Adipocyte (in vitro differentiated cells): ENCODE data around the gene IL12RB2.

Experiments used
- DNase-seq: peaks from one replicate; pipeline ENCODE4 v3.0.0-alpha.2; 2015; ENCODE audit warnings: low read depth
- H3K27me3 ChIP-seq: replicated peaks from 2 replicates; pipeline ENCODE4 v1.7.0; 2013; ENCODE audit warnings: mild to moderate bottlenecking, low read length, moderate library complexity; ENCODE audit not compliant: control insufficient read depth, insufficient read depth
- H3K36me3 ChIP-seq: 2 replicates; pipeline ENCODE4 v1.7.0; 2013; ENCODE audit warnings: low read length, mild to moderate bottlenecking, moderate library complexity; ENCODE audit not compliant: control insufficient read depth, insufficient read depth, severe bottlenecking
- H3K4me1 ChIP-seq: 2 replicates; pipeline ENCODE4 v1.7.0; 2013; ENCODE audit warnings: mild to moderate bottlenecking, low read length, moderate library complexity; ENCODE audit not compliant: control insufficient read depth, insufficient read depth
- H3K4me3 ChIP-seq: 2 replicates; pipeline ENCODE4 v1.7.0; 2013; ENCODE audit warnings: mild to moderate bottlenecking, low read length, moderate library complexity
- H3K9ac ChIP-seq: 2 replicates; pipeline ENCODE4 v1.7.0; 2013; ENCODE audit warnings: mild to moderate bottlenecking, low read length, moderate library complexity
- H3K9me3 ChIP-seq: 2 replicates; pipeline ENCODE4 v1.7.0; 2013; ENCODE audit warnings: mild to moderate bottlenecking, low read length, moderate library complexity; ENCODE audit not compliant: control insufficient read depth

The IL12RB2 gene

DNA sequence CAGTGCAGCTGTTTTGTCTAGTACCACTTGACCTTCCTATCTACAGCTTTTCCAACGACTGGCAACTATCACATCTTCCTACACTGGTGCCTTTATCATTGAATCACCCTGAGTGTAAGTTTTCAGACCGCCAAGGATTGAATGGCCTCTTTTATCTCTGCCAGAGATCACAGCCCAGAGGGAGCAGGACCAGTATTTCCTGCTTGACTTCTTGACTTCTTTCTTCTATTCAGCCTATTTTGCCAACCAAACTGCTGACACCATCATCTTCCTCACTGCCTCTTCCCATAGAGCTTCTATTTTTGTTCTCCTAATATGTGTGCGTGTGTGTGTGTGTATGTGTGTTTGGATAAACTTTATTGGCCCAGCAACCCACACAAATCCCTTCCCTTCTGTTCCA lies 68.7 kb downstream of the IL12RB2 start:
- Histone ChIP-seq H3K27me3 (no peaks in the 10 kb centered on the region), H3K36me3 (no peaks in the 10 kb centered on the region), H3K9me3 (no peaks in the 10 kb centered on the region), H3K4me1 (peaks cover 37% of the 10 kb centered on the region), H3K4me3 (no peak overlapping the region), H3K9ac (no peak overlapping the region)
- no peak for DNase-seq

DNA sequence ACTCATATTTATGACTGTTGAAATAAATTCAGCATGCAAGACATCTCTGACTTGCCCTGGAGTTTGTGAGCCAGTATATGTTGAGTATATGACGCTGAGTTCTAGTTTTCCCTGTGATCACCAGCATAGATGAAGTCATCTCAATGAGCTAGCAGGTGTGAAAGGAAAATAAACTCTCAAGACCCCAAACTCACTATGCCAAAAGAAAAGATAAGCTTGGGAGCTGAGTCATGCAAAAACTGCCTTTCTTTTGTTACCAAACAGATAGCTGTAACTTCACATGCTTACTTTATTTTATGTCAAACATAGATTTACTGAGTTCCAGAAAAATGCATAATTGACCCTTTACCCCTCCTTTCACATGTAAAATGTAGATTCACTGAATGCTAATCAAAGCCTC lies 69.6 kb downstream of the IL12RB2 start:
- no peaks in the 10 kb centered on the region for H3K9me3 ChIP-seq
- H3K9ac ChIP-seq = no peak overlapping the region
- no peak for DNase-seq
- H3K36me3 ChIP-seq = no peaks in the 10 kb centered on the region
- H3K27me3 ChIP-seq = no peaks in the 10 kb centered on the region
- peaks cover 34% of the 10 kb centered on the region for H3K4me1 ChIP-seq
- H3K4me3 ChIP-seq = no peak overlapping the region

DNA sequence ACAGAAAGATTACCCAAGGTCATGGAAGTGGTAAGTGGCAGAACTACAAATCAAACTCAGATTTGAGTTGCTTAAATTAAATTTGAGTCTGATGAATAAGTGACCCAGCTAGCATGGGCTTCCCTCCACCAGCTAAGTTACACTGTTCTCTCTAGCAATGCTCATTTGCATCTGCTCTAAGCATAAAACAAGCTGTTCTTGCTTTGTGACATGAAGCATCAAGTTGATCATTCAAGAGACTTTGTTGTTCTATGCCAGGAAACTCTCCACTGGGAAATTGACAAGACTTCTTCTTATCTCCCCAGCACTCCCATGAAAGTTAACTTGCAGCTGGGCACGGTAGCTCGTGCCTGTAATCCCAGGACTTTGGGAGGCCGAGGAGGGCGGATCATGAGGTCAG lies 73.5 kb downstream of the IL12RB2 start:
- peaks cover 28% of the 10 kb centered on the region for H3K4me1 ChIP-seq
- H3K36me3 ChIP-seq = no peaks in the 10 kb centered on the region
- H3K9ac ChIP-seq = no peak overlapping the region
- no peak overlapping the region for H3K4me3 ChIP-seq
- DNase-seq = no peak
- no peaks in the 10 kb centered on the region for H3K27me3 ChIP-seq
- peaks cover 5% of the 10 kb centered on the region for H3K9me3 ChIP-seq

DNA sequence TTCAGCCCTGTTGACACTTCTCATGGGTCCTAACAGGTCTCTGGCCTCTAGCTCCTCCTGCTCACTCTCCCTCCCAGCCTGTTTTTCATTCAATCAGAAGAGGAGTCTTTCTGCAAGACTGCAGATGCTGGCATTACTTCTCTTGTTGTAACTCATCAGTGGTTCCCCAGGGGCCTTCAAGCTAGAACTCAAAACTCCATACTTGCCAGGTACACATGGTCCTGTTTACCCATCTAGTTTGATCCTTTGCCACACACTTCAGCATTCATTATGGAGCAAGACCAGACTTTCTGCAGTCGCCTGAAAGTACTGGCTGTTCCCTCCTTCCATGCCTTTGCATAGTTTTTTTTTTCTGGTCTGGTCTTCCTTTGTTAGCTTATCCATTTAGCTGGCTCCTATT lies 74.6 kb downstream of the IL12RB2 start:
- peak; percentile 67 for DNase-seq
- Histone ChIP-seq H3K4me3 (no peak overlapping the region), H3K9me3 (peaks cover 5% of the 10 kb centered on the region), H3K27me3 (no peaks in the 10 kb centered on the region), H3K4me1 (peaks cover 22% of the 10 kb centered on the region), H3K36me3 (no peaks in the 10 kb centered on the region), H3K9ac (peak overlapping the region; percentile 64)

DNA sequence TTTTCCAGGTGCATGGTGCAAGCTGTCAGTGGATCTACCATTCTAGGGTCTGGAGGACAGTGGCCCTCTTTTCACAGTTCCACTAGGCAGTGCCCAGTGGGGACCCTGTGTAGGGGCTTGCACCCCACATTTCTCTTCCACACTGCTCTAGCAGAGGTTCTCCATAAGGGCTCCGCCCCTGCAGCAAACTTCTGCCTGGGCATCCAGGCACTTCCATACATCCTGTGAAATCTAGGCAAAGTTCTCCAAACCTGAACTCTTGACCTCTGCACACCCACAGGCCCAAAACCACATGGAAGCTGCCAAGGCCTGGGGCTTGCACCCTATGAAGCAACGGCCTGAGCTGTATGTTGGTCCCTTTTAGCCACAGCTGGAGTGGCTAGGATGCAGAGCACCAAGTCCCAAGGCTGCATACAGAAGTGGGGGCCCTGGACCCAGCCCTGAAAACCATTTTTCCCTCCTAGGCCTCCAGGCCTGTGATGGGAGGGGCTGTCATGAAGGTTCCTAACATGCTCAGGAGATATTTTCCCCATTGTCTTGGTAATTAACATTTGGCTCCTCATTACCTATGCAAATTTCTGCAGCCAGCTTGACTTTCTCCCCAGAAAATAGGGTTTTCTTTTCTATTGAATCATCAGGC lies 76.4 kb downstream of the IL12RB2 start:
- H3K9me3 ChIP-seq = peaks cover 5% of the 10 kb centered on the region

DNA sequence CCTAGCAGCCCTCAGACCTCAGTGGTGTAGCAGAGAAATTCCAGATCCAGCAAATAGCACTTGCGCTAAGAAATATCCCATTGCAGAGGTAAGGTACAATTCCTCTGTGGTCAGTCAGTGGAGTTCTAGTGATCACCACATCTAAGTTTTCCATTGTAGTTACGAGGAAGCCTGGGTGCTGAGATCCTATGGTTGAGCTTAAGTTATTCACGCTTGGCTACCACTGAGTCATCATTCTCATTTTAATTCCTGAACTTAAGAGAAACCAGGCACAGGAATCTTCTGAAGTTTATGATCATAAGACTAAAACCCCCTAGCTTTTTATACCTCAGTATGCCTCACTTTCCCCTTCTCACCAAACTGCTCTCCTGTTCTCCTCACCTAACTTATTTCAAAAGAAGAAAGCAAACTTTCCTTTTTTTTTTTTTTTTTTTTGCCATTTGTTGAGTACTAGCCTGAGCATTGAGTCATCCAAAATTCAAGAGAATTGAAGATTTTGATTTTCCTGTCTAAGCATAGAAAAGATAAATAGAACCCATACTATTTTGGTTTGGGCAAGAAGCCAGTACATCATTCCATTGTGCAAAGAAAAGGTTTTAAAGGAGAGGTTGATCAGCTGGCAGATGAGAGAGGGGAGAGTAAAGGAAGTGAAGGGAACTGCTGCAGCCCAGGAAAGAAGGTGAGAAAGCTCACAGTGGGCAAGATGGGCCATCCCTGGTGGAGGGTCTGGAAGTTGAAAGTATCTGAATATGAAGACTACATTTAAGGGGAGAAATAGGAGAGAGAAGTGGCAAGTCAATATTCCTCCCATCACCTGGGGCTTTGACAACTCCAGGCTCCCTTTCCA lies 82.6 kb downstream of the IL12RB2 start:
- no peak overlapping the region for H3K4me3 ChIP-seq
- H3K27me3 ChIP-seq = no peaks in the 10 kb centered on the region
- H3K36me3 ChIP-seq = peaks cover 11% of the 10 kb centered on the region
- H3K9ac ChIP-seq = no peak overlapping the region
- DNase-seq = peak; percentile 80
- peaks cover 31% of the 10 kb centered on the region for H3K4me1 ChIP-seq
- H3K9me3 ChIP-seq = no peaks in the 10 kb centered on the region

More for the DNA sequence above, 76.4 kb downstream of the IL12RB2 start:
- H3K4me3 ChIP-seq = no peak overlapping the region
- H3K4me1 ChIP-seq = peaks cover 22% of the 10 kb centered on the region
- H3K9ac ChIP-seq = no peak overlapping the region
- H3K36me3 ChIP-seq = no peaks in the 10 kb centered on the region
- no peaks in the 10 kb centered on the region for H3K27me3 ChIP-seq
- DNase-seq = no peak

DNA sequence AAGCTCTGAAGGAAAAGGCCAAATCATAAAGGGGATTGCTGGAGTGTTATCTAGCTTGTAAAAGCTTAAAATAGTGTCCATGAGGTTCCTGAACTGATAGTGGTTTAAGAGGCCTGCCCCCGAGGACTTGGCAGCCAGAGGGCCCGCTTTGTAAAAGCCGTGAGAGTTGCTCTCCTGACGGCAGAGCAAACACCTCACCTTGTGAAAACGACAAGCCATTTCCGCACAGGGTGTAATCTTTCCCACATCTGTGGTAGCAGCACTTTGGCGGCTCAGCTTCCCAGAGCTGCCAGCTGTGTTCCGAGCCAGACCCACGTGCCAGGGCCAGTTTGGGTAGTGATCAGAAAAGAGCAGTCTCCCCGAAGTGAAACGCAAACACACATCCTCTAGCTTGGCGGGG lies 85.6 kb downstream of the IL12RB2 start:
- Histone ChIP-seq H3K27me3 (no peaks in the 10 kb centered on the region), H3K9me3 (no peaks in the 10 kb centered on the region), H3K4me3 (no peak overlapping the region), H3K9ac (no peak overlapping the region), H3K36me3 (peaks cover 21% of the 10 kb centered on the region), H3K4me1 (peaks cover 27% of the 10 kb centered on the region)
- no peak for DNase-seq

DNA sequence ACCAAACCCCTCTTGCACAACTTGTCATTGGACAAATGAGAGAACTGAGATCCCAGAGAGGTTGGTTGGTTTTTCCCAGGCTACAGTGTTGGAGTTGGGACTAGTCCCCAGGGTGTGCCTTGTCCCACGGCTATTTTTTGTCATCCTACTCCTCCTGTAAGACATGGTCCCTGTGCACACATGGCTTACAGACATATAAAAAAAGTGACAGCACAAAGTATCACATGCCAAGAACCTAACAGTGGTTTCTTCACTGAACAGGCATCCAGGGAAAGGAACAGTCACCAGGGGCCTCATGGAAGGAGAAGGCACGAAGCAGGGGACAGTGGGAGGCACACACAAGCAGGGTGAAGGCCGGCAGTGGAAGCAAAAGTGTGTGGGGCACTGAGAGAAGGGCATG lies 86.1 kb downstream of the IL12RB2 start:
- no peak overlapping the region for H3K9ac ChIP-seq
- no peaks in the 10 kb centered on the region for H3K9me3 ChIP-seq
- no peak for DNase-seq
- peaks cover 21% of the 10 kb centered on the region for H3K36me3 ChIP-seq
- H3K4me3 ChIP-seq = no peak overlapping the region
- no peaks in the 10 kb centered on the region for H3K27me3 ChIP-seq
- H3K4me1 ChIP-seq = peaks cover 27% of the 10 kb centered on the region

DNA sequence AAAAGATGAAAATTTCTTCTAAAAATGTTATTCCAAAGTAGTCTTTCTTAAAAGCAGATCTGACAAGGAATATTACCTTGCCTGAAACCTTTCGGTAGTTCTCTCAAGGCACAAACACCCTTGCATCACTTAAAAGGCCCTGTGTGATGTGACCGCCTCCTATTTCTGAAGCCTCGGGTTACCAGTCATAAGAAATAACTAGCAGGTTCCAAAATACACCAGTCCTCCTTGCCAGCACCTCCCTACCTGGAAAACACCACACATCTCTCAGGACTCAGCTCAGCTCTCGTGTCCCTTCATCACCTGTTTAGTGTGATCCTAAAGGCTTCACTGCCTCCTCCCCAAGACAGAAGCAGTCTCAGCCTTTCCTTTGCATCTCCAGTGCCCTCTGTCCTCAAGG lies 86.9 kb downstream of the IL12RB2 start:
- H3K4me3 ChIP-seq = no peak overlapping the region
- H3K27me3 ChIP-seq = no peaks in the 10 kb centered on the region
- no peaks in the 10 kb centered on the region for H3K9me3 ChIP-seq
- H3K36me3 ChIP-seq = peaks cover 21% of the 10 kb centered on the region
- no peak for DNase-seq
- H3K4me1 ChIP-seq = peaks cover 25% of the 10 kb centered on the region
- H3K9ac ChIP-seq = no peak overlapping the region

DNA sequence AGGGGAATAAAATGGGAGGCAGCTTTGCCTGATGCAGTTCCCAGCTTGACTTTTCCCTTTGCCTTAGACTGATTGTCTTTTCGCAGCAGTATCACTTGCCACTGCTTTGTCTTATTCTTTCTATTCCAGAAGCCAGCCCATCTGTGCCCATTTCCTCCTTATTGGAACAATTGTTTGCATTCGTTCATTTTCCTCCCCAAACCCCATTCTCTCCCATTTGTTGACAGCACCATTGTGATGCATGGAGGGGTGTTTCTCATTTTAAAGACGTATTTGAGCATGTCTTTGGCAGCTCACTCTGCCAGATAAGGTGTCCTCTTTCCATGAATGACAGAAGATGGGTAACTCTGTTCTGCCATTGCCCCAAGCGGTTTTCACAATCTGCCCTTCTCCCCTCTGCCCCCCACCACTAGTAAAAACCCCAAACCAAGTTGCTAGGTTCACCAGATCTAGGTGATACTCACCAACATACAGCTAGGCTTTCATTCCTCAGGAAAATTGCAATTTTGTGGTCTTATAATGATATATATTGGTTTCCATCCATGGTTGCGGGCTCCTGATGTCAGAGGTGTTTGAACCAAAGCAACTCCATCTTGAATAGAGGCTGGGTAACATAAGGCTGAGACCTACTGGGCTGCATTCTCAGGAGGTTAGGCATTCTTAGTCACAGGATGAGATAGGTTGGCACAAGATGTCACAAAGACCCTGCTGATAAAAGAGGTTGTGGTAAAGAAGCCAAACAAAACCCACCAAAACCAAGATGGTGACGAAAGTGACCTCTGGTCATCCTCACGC lies 91.7 kb downstream of the IL12RB2 start:
- H3K9ac ChIP-seq = no peak overlapping the region
- peaks cover 12% of the 10 kb centered on the region for H3K36me3 ChIP-seq
- no peak for DNase-seq
- H3K9me3 ChIP-seq = no peaks in the 10 kb centered on the region
- H3K27me3 ChIP-seq = no peaks in the 10 kb centered on the region
- H3K4me1 ChIP-seq = no peaks in the 10 kb centered on the region
- no peak overlapping the region for H3K4me3 ChIP-seq
